ENCODE measurements around the gene RPL3. TPM values are rescaled to one million over a fixed set of nuclear protein-coding genes. Genes with fewer than 3 reads are reported as not detected.
A peak's percentile ranks its signal among the peaks of the same experiment; 100 is the strongest.

Gene RPL3
- total RNA-seq, 2 donors from 2014 or later = 2,218 to 2,701 TPM

DNA sequence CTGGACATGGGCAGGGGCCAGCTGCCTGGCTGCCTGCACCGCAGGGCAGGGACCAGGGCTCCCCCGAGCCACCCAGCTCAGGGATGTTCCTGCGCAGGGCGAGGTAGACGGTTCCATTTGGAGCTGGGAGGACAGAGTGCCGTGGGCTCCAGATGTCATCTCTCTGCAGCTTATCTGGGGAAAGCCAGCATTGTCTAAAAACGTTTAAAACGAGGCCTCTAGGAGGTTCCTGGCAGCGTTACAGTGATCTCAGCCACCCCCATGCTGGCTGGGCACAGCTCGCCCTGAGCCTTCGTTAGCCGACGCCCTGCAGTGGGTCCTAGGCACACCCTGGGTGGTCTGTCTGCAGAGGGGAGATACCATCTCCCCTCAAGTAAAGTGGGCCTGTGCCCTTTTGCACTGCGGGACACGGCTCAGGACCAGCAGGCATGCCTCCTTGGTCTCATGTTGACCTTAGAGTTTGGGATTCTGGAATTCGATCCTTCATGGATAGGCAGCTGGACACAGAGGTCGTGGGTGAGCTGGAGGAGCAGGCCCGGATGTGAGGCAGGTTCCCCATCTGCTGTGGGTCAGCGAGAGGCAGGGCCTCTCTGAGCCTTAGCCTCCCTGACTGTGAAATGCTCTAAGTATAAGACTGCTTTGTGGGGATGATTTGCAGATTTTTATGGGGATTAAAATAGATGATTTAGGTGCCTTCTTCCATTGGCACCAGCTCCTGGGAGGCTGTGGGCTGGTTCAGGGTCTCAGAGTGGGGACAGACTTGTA, 44.5 kb upstream of the RPL3 start:
- Histone ChIP-seq H3K9ac (ENCODE audit: extremely low read depth, low read length, poor library complexity, severe bottlenecking) (no peak overlapping the region), H3K9me3 (ENCODE audit: control insufficient read depth, low read length) (no peaks in the 10 kb centered on the region), H3K4me1 (ENCODE audit: control insufficient read depth, insufficient read depth, low read length) (peaks cover 28% of the 10 kb centered on the region), H3K36me3 (ENCODE audit: control insufficient read depth, insufficient read depth, low read length) (no peaks in the 10 kb centered on the region), H3K27me3 (ENCODE audit: control insufficient read depth, insufficient read depth, low read length, poor library complexity, severe bottlenecking) (no peaks in the 10 kb centered on the region), H3K27ac (ENCODE audit: low read depth, low read length) (peak overlapping the region; percentile 56), H3K4me3 (ENCODE audit: low read length) (no peak overlapping the region)
- DNase-seq = no peak
- H3K4me1 Mint-ChIP-seq = peaks cover 41% of the 10 kb centered on the region
- H3K27ac Mint-ChIP-seq = peak overlapping the region; percentile 16
- TF ChIP-seq, protein P1, sequence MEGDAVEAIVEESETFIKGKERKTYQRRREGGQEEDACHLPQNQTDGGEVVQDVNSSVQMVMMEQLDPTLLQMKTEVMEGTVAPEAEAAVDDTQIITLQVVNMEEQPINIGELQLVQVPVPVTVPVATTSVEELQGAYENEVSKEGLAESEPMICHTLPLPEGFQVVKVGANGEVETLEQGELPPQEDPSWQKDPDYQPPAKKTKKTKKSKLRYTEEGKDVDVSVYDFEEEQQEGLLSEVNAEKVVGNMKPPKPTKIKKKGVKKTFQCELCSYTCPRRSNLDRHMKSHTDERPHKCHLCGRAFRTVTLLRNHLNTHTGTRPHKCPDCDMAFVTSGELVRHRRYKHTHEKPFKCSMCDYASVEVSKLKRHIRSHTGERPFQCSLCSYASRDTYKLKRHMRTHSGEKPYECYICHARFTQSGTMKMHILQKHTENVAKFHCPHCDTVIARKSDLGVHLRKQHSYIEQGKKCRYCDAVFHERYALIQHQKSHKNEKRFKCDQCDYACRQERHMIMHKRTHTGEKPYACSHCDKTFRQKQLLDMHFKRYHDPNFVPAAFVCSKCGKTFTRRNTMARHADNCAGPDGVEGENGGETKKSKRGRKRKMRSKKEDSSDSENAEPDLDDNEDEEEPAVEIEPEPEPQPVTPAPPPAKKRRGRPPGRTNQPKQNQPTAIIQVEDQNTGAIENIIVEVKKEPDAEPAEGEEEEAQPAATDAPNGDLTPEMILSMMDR (conservative IDR thresholded peaks at IDR 0.05) = no peak
- WGBS, 2 experiments (ENCODE audit: insufficient coverage in 1 of 2, insufficient read length in 1 of 2) = 81 to 87% methylated on average over 14 to 19 of the region's 19 CpGs
- no peaks in the 10 kb centered on the region for H3K9me3 Mint-ChIP-seq
- peaks cover 1% of the 10 kb centered on the region for H3K27me3 Mint-ChIP-seq (ENCODE audit: insufficient read depth)
- H3K4me3 Mint-ChIP-seq = no peak overlapping the region
- H3K36me3 Mint-ChIP-seq (ENCODE audit: low read depth) = peaks cover 7% of the 10 kb centered on the region

DNA sequence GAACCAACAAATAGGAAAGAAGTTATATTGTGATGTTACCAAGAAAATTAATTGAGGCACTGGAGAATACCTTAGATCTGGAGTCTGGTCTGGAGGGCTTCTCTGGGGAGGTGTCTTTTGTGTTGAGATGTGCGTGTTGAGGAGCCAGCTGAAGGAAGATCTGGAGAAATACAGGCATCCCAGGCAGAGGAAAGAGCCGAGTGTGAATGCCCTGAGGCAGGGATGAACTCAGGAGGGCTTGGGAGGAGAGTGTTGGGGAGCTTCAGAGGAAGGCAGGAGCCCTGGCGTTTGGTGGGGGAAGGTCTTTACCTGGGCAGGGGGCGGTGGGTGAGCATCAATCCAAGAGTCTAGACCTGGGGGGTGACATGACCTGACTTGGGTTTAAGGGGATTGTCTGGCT, 43.5 kb upstream of the RPL3 start:
- Mint-ChIP-seq H3K27me3 (ENCODE audit: insufficient read depth) (peaks cover 1% of the 10 kb centered on the region), H3K36me3 (ENCODE audit: low read depth) (peaks cover 11% of the 10 kb centered on the region)
- DNase-seq = no peak

DNA sequence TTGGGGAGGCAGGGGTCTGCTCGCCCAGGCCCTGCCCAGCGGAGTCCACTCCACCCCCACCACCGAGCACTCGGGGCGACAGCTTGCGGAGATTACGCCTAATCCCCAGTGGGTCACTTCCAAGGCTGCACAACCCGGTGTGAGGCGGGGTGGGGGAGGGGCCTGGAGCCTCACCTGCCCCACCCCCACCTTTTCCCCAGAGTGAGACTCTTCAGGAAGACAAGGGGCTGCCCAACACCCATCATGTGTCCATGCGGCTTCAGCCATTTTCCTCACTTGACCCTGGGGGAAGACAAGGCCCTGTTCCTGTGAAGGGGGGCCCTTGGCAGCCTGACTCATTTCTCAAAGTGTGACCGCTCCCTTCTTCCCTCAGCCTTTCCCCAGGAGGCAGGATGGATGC, 42.8 kb upstream of the RPL3 start:
- TF ChIP-seq, protein P1 (conservative IDR thresholded peaks at IDR 0.05) = no peak
- Histone ChIP-seq H3K4me1 (ENCODE audit: control insufficient read depth, insufficient read depth, low read length) (peaks cover 28% of the 10 kb centered on the region), H3K9me3 (ENCODE audit: control insufficient read depth, low read length) (no peaks in the 10 kb centered on the region), H3K27ac (ENCODE audit: low read depth, low read length) (no peak overlapping the region), H3K27me3 (ENCODE audit: control insufficient read depth, insufficient read depth, low read length, poor library complexity, severe bottlenecking) (no peaks in the 10 kb centered on the region), H3K9ac (ENCODE audit: extremely low read depth, low read length, poor library complexity, severe bottlenecking) (no peak overlapping the region), H3K4me3 (ENCODE audit: low read length) (no peak overlapping the region), H3K36me3 (ENCODE audit: control insufficient read depth, insufficient read depth, low read length) (no peaks in the 10 kb centered on the region)
- no peak overlapping the region for H3K4me3 Mint-ChIP-seq
- H3K4me1 Mint-ChIP-seq = peaks cover 41% of the 10 kb centered on the region
- no peaks in the 10 kb centered on the region for H3K9me3 Mint-ChIP-seq
- H3K36me3 Mint-ChIP-seq (ENCODE audit: low read depth) = peaks cover 11% of the 10 kb centered on the region
- peaks cover 1% of the 10 kb centered on the region for H3K27me3 Mint-ChIP-seq (ENCODE audit: insufficient read depth)
- peak overlapping the region; percentile 30 for H3K27ac Mint-ChIP-seq
- 48 to 57% methylated on average over 1 to 11 of the region's 11 CpGs for WGBS, 2 experiments (ENCODE audit: insufficient coverage in 1 of 2, insufficient read length in 1 of 2)
- DNase-seq = peak; percentile 78

More for the DNA sequence above, 43.5 kb upstream of the RPL3 start:
- Mint-ChIP-seq H3K27ac (peak overlapping the region; percentile 30), H3K4me3 (no peak overlapping the region), H3K4me1 (peaks cover 41% of the 10 kb centered on the region), H3K9me3 (no peaks in the 10 kb centered on the region)
- Histone ChIP-seq H3K4me3 (ENCODE audit: low read length) (no peak overlapping the region), H3K9ac (ENCODE audit: extremely low read depth, low read length, poor library complexity, severe bottlenecking) (no peak overlapping the region), H3K9me3 (ENCODE audit: control insufficient read depth, low read length) (no peaks in the 10 kb centered on the region), H3K36me3 (ENCODE audit: control insufficient read depth, insufficient read depth, low read length) (no peaks in the 10 kb centered on the region), H3K27ac (ENCODE audit: low read depth, low read length) (no peak overlapping the region), H3K4me1 (ENCODE audit: control insufficient read depth, insufficient read depth, low read length) (peaks cover 28% of the 10 kb centered on the region), H3K27me3 (ENCODE audit: control insufficient read depth, insufficient read depth, low read length, poor library complexity, severe bottlenecking) (no peaks in the 10 kb centered on the region)
- WGBS, 2 experiments (ENCODE audit: insufficient coverage in 1 of 2, insufficient read length in 1 of 2) = 80 to 86% methylated on average over 3 to 4 of the region's 4 CpGs
- TF ChIP-seq, protein P1 (conservative IDR thresholded peaks at IDR 0.05) = no peak

All from endodermal cell (in vitro differentiated cells).